NK-92 (cell line): ENCODE data around the gene ZIC2.

Source experiments
- DNase-seq: peaks from one replicate; lab custom pipeline; 2025; ENCODE audit not compliant: unreplicated experiment; lab: John Stamatoyannopoulos, UW

ZIC2 gene

DNA sequence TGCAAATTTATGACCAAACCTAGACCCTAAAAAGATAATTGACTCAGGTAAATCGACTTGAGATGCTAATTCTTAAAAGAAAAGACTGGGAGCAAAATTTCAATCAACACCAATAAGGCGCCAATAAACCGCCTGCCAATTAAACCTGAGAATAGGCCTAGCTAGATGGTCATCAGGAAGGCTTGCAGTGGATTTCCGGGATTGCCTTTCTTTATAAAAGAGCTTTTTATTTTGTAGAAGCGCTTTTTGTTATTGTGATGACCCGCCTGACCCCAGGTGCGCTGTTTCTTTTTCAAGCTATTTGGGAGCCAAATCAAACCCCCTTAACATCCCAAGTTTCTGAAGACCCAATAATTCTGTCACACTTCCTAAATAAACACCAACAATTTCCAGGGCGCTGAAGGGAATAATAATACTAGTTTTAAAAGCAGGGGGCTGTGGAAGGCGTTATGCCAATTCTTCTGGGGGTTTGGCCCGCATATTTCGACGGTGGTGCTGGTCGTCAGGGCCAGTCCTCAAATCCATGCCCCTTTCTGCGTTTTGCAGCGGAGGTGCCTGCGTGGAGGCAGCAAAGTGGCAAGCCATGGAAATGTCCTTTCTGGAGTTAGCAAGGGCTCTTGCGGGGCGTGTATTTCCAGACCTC, 7.2 kb upstream of the ZIC2 start:
- no peak for DNase-seq

GRCh38 chr13:99974939-99975561, 6.5 kb upstream of the ZIC2 start:
- DNase-seq, result no peak

DNA sequence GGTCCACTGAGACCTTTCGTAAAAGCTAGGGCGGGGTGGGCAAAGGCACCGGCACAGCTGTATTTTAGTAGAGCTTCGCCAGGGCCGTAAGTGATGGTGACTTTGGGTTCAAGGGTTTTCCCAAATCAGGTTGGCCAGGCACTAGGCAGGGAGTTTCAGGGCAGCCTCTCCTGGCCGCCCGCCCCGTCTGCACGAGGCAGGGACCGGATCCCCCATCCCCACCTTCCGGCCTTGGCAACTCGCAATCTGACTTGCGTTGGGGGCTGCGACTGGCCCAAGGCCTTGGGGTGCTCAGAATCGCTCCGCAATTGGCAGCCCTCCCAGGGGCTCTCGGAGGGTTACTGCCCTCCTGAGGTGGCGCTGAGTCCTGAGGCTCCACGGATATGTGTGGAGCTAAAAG, 6.0 kb upstream of the ZIC2 start:
- DNase-seq, result no peak

GRCh38 chr13:99976575-99976974, 5.0 kb upstream of the ZIC2 start:
- DNase-seq, result no peak

- no peak for DNase-seq
Observed at GRCh38 chr13:99977334-99977911, 4.2 kb upstream of the ZIC2 start.

DNA sequence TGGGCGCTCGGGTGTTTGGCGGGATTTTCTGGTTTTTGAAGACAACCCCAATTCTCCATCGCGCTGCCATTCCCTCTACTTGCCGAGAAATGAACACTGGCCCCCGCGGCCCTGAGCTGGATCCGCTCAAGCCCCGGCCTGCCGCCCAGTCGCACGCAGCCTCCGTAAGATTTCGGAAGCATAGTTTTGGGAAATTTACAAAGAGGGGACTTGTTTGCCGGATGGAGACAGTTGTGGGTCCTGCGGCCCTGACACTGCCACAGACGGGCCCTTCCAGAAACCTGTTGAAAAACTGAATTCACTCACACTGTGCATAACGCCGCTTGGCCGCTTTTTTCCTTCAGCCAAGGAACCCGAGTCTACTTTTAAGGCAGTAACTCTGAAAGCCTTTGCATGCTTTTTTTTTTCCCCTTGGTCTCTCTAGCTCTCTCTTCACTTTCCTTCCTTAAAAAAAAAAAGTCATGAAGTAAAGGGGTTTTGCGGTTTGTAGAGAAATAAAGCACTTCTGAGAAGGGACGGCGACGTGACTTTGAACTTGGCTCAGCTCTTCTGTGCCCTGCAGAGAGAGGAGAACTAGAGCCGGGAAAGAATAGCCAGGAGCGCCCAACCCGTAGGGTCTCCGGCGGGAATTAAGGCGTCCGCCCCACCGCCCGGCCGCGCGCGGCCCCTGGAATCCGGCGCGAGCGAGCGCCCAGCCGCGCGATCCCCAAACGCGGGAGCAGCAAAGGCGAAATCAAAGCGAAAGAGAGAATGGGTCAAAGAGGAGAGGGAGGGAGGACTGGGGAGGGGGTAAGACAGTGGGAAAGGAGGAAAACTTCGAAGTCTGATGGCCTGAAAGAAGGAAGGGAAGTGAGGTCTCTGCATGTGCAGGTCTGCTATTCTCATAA, 3.4 kb upstream of the ZIC2 start:
- no peak for DNase-seq

- no peak for DNase-seq
Observed at GRCh38 chr13:99978799-99979452, 2.7 kb upstream of the ZIC2 start.

DNA sequence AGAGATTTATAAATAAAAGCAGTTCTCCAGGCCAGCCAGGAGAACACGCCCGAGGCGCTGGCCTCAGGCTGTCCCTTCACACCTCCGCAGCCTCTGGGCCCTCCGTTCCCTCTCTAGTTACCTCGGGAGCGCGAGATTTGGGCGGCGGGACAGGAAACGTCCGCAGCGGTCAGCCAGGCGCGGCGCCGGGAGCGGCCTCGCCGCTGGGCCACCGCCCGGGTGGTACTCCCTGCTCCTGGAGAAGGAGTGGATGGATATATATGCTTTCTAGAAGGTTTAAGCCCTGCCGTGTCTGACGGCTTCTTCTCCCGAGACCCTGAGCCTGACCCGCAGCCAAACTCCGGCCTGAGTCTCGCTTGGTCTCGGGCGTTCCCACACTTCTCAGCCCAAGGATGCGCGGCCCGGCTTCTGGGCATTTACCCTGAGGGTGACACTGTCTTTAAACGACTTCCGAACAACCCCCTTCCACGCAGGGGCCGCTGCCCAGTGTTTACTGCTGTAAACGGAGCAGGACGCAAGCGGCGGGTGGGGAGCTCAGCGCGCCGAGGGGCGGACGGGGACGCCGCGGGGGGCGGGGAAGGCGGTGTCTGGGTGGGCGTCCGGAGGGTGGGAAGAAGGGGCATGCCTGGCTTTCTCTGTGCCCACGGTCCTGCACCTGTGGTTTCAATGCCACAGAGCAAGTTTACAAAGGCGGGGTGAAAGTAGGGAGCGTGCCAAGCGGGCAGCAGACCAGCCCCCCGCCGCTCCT, 2.0 kb upstream of the ZIC2 start:
- no peak for DNase-seq

GRCh38 chr13:99980201-99980823, 1.3 kb upstream of the ZIC2 start:
- DNase-seq, result no peak

- DNase-seq, result no peak
Observed at GRCh38 chr13:99980824-99981734, 505 bp upstream of the ZIC2 start.

DNA sequence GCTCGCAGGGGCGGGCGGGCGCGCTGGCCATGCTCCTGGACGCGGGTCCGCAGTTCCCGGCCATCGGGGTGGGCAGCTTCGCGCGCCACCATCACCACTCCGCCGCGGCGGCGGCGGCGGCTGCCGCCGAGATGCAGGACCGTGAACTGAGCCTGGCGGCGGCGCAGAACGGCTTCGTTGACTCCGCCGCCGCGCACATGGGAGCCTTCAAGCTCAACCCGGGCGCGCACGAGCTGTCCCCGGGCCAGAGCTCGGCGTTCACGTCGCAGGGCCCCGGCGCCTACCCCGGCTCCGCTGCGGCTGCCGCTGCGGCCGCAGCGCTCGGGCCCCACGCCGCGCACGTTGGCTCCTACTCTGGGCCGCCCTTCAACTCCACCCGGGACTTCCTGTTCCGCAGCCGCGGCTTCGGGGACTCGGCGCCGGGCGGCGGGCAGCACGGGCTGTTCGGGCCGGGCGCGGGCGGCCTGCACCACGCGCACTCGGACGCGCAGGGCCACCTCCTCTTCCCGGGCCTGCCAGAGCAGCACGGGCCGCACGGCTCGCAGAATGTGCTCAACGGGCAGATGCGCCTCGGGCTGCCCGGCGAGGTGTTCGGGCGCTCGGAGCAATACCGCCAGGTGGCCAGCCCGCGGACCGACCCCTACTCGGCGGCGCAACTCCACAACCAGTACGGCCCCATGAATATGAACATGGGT, 599 bp downstream of the ZIC2 start:
- DNase-seq, result no peak

DNA sequence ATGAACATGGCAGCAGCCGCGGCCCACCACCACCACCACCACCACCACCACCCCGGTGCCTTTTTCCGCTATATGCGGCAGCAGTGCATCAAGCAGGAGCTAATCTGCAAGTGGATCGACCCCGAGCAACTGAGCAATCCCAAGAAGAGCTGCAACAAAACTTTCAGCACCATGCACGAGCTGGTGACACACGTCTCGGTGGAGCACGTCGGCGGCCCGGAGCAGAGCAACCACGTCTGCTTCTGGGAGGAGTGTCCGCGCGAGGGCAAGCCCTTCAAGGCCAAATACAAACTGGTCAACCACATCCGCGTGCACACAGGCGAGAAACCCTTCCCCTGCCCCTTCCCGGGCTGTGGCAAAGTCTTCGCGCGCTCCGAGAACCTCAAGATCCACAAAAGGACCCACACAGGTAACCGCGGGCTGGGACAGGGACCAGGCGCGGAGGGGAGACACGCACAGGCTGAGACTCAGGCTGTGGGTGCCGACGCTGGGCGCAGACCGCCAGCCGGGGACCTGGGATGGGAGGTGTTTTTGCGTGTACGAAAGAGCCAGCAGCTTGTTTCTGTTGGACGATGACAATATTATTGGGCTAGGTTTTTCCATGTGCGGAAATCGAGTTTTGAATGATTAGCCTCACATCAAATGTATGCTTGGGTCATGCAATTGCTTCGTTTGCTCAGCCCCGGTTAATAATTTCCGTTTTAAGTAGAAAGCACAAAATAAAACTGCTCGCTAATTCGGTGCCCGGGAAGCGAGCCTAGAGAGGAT, 1.3 kb downstream of the ZIC2 start:
- DNase-seq, result no peak

- no peak for DNase-seq
Observed at GRCh38 chr13:99983499-99984401, 2.2 kb downstream of the ZIC2 start.

DNA sequence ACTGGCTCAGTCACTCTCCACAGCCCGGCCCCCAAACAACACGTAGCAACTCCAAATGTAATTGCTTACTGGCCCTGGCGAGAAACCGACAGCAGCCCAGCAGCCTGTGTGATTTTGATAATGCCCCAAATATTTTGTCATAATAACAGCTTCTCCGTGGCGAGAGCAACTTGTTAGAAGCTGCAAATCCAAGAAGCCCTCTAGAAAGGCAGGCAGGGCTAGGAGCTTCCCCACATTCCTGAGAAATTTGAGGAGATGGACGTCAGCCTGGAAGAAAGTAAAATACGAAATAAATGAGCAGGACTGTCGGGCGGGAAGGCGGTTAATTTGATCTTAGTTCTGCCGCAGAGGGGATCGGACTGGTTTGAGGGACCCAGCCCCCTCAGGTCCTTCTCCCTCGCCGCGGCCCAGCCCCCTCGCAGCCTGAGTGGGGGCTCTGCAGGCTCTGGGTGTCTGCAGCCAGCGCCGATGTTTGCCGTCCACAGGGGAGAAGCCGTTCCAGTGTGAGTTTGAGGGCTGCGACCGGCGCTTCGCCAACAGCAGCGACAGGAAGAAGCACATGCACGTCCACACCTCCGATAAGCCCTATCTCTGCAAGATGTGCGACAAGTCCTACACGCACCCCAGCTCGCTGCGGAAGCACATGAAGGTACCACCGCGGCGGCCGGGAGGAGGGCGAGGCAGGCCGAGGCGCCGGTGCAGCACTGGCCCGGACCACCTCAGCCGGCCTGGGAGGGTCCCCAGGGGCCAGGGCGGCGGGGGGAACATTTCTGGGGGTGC, 3.1 kb downstream of the ZIC2 start:
- no peak for DNase-seq

DNA sequence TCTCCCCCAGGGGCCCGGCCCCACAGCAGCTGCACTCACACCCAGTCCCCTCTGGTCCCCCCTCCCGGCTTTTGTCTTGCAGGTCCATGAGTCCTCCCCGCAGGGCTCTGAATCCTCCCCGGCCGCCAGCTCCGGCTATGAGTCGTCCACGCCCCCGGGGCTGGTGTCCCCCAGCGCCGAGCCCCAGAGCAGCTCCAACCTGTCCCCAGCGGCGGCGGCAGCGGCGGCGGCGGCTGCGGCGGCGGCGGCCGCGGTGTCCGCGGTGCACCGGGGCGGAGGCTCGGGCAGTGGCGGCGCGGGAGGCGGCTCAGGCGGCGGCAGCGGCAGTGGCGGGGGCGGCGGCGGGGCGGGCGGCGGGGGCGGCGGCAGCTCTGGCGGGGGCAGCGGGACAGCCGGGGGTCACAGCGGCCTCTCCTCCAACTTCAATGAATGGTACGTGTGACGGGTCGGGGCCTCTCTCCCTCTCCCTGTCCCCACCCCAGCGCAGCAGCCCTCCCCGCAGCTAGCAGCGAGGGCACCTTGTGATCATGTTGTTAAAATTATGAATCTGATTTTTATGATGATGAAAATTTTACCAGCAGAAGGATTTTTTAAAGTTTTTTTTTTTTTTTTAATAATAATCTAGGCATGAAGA, 3.8 kb downstream of the ZIC2 start:
- DNase-seq, result no peak
